B cell (primary cell): ENCODE data around the gene PARP3. TPM values are rescaled to one million over a fixed set of nuclear protein-coding genes. Genes with fewer than 3 reads are reported as not detected.

Source experiments
- ATAC-seq: fragments of 200-7000 bp; cut with Tn5 transposase; one replicate; pipeline ENCODE4 v1.10.0; 2021; ENCODE audit warnings: low read depth, mild to moderate bottlenecking, moderate number of reproducible peaks, moderate library complexity
- CTCF ChIA-PET: fragments of 350-600 bp; sonication (Branson Sonifier 250); formaldehyde crosslinking; loops from one replicate; lab custom pipeline; 2021; ENCODE audit warnings: antibody characterized with exemption, inconsistent platforms; lab: Charles Lee
- POLR2A ChIA-PET: fragments of 350-600 bp; sonication (Branson Sonifier 250); formaldehyde crosslinking; loops from one replicate; lab custom pipeline; 2021; ENCODE audit warnings: antibody characterized with exemption; lab: Charles Lee
- DNase-seq: peaks from one replicate; pipeline ENCODE4 v3.0.0; 2013
- H2AFZ ChIP-seq: 2 replicates; pipeline ENCODE4 v1.6.1; 2012; ENCODE audit warnings: mild to moderate bottlenecking, low read depth, low read length; ENCODE audit not compliant: insufficient read depth, poor library complexity, severe bottlenecking
- H3K27ac ChIP-seq, 2 donors: 1 replicate in 1 of 2; 2 replicates in 1 of 2; pipeline ENCODE4 v1.5.1; 2012 to 2013; ENCODE audit warnings: low read length in 2 of 2, mild to moderate bottlenecking in 2 of 2, moderate library complexity in 1 of 2
- H3K27me3 ChIP-seq, 4 experiments: fragments of 200-600 bp in 1 of 4; sonication (generic) in 1 of 4; replicated peaks in 1 of 4; 1 replicate in 2 of 4; 2 replicates in 2 of 4; pipeline versions ENCODE4 v1.6.1 to v1.7.0; 2013 to 2016; ENCODE audit warnings: low read length in 3 of 4, mild to moderate bottlenecking in 2 of 4, mixed read lengths in 1 of 4, moderate library complexity in 1 of 4; ENCODE audit not compliant: insufficient read depth in 4 of 4, control insufficient read depth in 3 of 4; ENCODE audit errors: control extremely low read depth in 1 of 4
- H3K36me3 ChIP-seq, 2 experiments: replicated peaks in 1 of 2; 1 replicate in 1 of 2; 2 replicates in 1 of 2; pipeline versions ENCODE4 v1.6.1 to v1.7.1; 2013; ENCODE audit warnings: low read length in 1 of 2; ENCODE audit not compliant: insufficient read depth in 2 of 2, control insufficient read depth in 1 of 2; ENCODE audit errors: control extremely low read depth in 1 of 2, extremely low read depth in 1 of 2
- H3K4me1 ChIP-seq, 2 donors: fragments of 200-600 bp in 1 of 2; sonication (generic) in 1 of 2; 1 replicate in 1 of 2; 2 replicates in 1 of 2; pipeline versions ENCODE4 v1.5.1 to v1.6.1; 2013 to 2017; ENCODE audit warnings: low read length in 2 of 2; ENCODE audit not compliant: control insufficient read depth in 2 of 2, insufficient read depth in 2 of 2
- H3K4me2 ChIP-seq: replicated peaks from 2 replicates; pipeline ENCODE3; 2012; ENCODE audit warnings: mild to moderate bottlenecking, low read depth, low read length; ENCODE audit not compliant: poor library complexity, severe bottlenecking
- H3K4me3 ChIP-seq, 5 experiments: fragments of 200-600 bp in 1 of 5; sonication (generic) in 1 of 5; 1 replicate in 3 of 5; 2 replicates in 2 of 5; pipeline versions ENCODE4 v1.5.1 to v1.7.0; 2011 to 2016; ENCODE audit warnings: low read length in 4 of 5, mild to moderate bottlenecking in 4 of 5, low read depth in 2 of 5, control low read depth in 1 of 5, moderate library complexity in 1 of 5; ENCODE audit not compliant: insufficient read depth in 1 of 5; ENCODE audit errors: control extremely low read depth in 1 of 5, extremely low read depth in 1 of 5
- H3K79me2 ChIP-seq: fragments of 200-600 bp; sonication (generic); one replicate; pipeline ENCODE4 v1.6.0; 2016; ENCODE audit warnings: low read length; ENCODE audit not compliant: control insufficient read depth, insufficient read depth
- H3K9ac ChIP-seq: fragments of 200-600 bp; sonication (generic); 2 replicates; pipeline ENCODE4 v1.6.1; 2017; ENCODE audit warnings: mild to moderate bottlenecking, low read length, moderate library complexity
- H3K9me3 ChIP-seq, 3 donors: one replicate each; pipeline versions ENCODE4 v1.6.1 to v1.7.1; 2013; ENCODE audit warnings: low read length in 2 of 3; ENCODE audit not compliant: control insufficient read depth in 2 of 3, insufficient read depth in 1 of 3; ENCODE audit errors: control extremely low read depth in 1 of 3
- H4K20me1 ChIP-seq: 2 replicates; pipeline ENCODE4 v1.6.0; 2012; ENCODE audit warnings: mild to moderate bottlenecking, low read length; ENCODE audit not compliant: insufficient read depth, control insufficient read depth, poor library complexity, severe bottlenecking
- H3K27ac Mint-ChIP-seq: one replicate; pipeline ENCODE4 v1.8.0; 2021; ENCODE audit warnings: mixed read lengths
- H3K27me3 Mint-ChIP-seq: one replicate; pipeline ENCODE4 v1.8.0; 2021; ENCODE audit warnings: mixed read lengths
- H3K4me1 Mint-ChIP-seq: one replicate; pipeline ENCODE4 v1.8.0; 2021; ENCODE audit warnings: mixed read lengths
- H3K4me3 Mint-ChIP-seq: one replicate; pipeline ENCODE4 v1.8.0; 2021; ENCODE audit warnings: mixed read lengths
- H3K9me3 Mint-ChIP-seq: one replicate; pipeline ENCODE4 v1.8.0; 2022; ENCODE audit warnings: mixed read lengths; ENCODE audit not compliant: insufficient read depth
- EZH2 ChIP-seq: IDR thresholded peaks from 2 replicates; pipeline ENCODE4 v1.6.1; 2012; ENCODE audit warnings: borderline replicate concordance, low read depth, mild to moderate bottlenecking, moderate library complexity, low read length; ENCODE audit not compliant: insufficient read depth, poor library complexity, severe bottlenecking
- WGBS: methylation state at CpG from one replicate; pipeline ENCODE4 v1.1.5; 2013; ENCODE audit warnings: missing lambda C conversion rate; ENCODE audit not compliant: insufficient coverage; 5-methylcytosine and 5-hydroxymethylcytosine counted together
- intact Hi-C: fragments of 100-400 bp; cut with micrococcal nuclease; formaldehyde crosslinking; loops from one replicate; pipeline ENCODE4 v1.10.0; 2022
- polyA plus RNA-seq: library from polyadenylated mRNA; depleted of rRNA; stranded (reverse); fragments of >200 nt; gene quantifications from 2 replicates; pipeline ENCODE4 v1.2.3, GENCODE V29; 2012
- total RNA-seq, 2 donors: library from RNA; stranded (reverse); fragments of 120-200 nt in 1 of 2; gene quantifications; 1 replicate in 1 of 2; 2 replicates in 1 of 2; pipeline versions ENCODE4 v1.2.3 to v1.2.4, GENCODE V29; 2013 to 2022
- TF ChIP-seq, protein P1 (sequence below): fragments of 200-600 bp; IDR thresholded peaks from one replicate; pipeline ENCODE4 v1.8.0; 2022; ENCODE audit warnings: antibody characterized with exemption, mild to moderate bottlenecking

The PARP3 gene
- total and polyA plus RNA-seq, 2 donors (not counting 1 experiment from before 2014, with no cell fraction given), result 17.7 to 29.7 TPM

DNA sequence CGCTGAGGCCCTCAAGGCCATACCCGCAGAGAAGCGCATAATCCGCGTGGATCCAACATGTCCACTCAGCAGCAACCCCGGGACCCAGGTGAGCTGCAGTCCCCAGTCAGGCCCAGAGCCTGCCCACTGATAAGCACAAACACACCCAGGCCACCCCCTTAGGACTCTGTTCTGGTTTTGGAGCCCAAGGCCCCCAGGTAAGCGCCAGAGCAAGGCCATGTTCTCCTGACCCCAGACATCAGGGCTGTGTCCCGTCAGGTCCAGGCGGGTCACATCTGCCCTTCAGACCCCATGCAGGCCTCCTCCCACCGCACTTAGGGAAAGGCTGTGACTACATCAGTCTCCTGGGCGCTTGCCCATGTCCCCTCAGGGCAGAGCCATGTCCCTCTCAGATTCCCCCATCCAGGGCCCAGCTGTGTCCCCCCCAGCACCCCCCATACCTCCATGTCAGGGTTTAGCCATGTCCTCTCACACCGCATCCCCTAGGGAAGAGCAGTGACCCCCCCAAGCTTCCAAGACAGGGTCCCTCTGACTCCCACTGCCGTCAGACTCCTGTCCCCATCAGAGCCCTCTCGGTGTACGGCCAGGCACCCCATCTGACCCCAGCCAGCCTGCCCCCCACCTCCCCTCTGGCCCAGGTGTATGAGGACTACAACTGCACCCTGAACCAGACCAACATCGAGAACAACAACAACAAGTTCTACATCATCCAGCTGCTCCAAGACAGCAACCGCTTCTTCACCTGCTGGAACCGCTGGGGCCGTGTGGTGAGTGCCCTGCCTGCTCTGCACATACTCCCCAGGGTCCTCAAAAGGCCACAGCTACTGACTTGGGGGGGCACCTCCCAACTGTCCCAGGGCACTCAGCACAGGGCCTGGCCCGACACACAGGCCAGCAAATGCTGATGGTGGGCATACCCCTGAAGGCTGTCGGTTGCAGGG is 1.6 kb downstream of the PARP3 start:
- TF ChIP-seq EZH2, result no peak
- TF ChIP-seq, protein P1, sequence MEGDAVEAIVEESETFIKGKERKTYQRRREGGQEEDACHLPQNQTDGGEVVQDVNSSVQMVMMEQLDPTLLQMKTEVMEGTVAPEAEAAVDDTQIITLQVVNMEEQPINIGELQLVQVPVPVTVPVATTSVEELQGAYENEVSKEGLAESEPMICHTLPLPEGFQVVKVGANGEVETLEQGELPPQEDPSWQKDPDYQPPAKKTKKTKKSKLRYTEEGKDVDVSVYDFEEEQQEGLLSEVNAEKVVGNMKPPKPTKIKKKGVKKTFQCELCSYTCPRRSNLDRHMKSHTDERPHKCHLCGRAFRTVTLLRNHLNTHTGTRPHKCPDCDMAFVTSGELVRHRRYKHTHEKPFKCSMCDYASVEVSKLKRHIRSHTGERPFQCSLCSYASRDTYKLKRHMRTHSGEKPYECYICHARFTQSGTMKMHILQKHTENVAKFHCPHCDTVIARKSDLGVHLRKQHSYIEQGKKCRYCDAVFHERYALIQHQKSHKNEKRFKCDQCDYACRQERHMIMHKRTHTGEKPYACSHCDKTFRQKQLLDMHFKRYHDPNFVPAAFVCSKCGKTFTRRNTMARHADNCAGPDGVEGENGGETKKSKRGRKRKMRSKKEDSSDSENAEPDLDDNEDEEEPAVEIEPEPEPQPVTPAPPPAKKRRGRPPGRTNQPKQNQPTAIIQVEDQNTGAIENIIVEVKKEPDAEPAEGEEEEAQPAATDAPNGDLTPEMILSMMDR, result no peak
- ChIA-PET POLR2A (interaction anchor here (0.6 to 2.5 kb wide), 2 partner anchors 30 to 512 kb away, joined by 3 to 13 read pairs; partner anchors contain the start of genes ABHD14A, ABHD14B and NISCH), CTCF (interaction anchor here (0.8 to 3.4 kb wide), 7 partner anchors 19 to 217 kb away, joined by 3 to 45 read pairs (median 6); partner anchors contain the start of genes ABHD14A, ABHD14B and PCBP4)
- DNase-seq, result peak; percentile 30
- H3K4me3 ChIP-seq, result no peak overlapping the region
- peaks cover 22 to 26% of the 10 kb centered on the region in 2 donors for H3K4me1 ChIP-seq
- WGBS, result 96% methylated on average over 21 of the region's 21 CpGs
- H3K27me3 ChIP-seq, result no peaks in the 10 kb centered on the region
- Mint-ChIP-seq H3K27ac (peak overlapping the region; percentile 59), H3K9me3 (no peaks in the 10 kb centered on the region), H3K4me3 (peak overlapping the region; percentile 95), H3K27me3 (no peaks in the 10 kb centered on the region), H3K4me1 (peaks cover 36% of the 10 kb centered on the region)
- peak overlapping the region; percentile 92 for H2AFZ ChIP-seq
- H3K9me3 ChIP-seq, result no peaks in the 10 kb centered on the region
- H3K9ac ChIP-seq, result no peak overlapping the region
- peaks cover 0 to 10% of the 10 kb centered on the region in 2 experiments for H3K36me3 ChIP-seq
- no peak for ATAC-seq
- no peak overlapping the region for H3K27ac ChIP-seq
- H4K20me1 ChIP-seq, result no peaks in the 10 kb centered on the region
- H3K79me2 ChIP-seq, result peaks cover 21% of the 10 kb centered on the region
- peak overlapping the region; percentile 96 for H3K4me2 ChIP-seq
- intact Hi-C loops, result loop anchor here (5.0 kb wide), 2 partner anchors 261 to 556 kb away; partner anchors contain the start of gene MANF
